Daoy (cell line): ENCODE data around the gene AOPEP. TPM values are rescaled to one million over a fixed set of nuclear protein-coding genes. Genes with fewer than 3 reads are reported as not detected.
"Not testable (repeated sequence)": the region's sequence is repeated elsewhere in the genome, so short reads cannot be mapped to it uniquely, and the experiment has no call there.

ENCODE experiments used
- DNase-seq: peaks from one replicate; pipeline ENCODE4 v3.0.0-alpha.2; 2015; ENCODE audit warnings: low read depth
- total RNA-seq: library from RNA; depleted of rRNA; stranded (reverse); fragments of >200 nt; shearing (Covaris generic); gene quantifications from 2 replicates; pipeline ENCODE4 v1.2.3, GENCODE V29; 2014

The AOPEP gene
- total RNA-seq, 1 experiment from 2014 or later, result 37.8 TPM

- no peak for DNase-seq
Measured at GRCh38 chr9:95012902-95013301, 286.4 kb downstream of the AOPEP start.

DNA sequence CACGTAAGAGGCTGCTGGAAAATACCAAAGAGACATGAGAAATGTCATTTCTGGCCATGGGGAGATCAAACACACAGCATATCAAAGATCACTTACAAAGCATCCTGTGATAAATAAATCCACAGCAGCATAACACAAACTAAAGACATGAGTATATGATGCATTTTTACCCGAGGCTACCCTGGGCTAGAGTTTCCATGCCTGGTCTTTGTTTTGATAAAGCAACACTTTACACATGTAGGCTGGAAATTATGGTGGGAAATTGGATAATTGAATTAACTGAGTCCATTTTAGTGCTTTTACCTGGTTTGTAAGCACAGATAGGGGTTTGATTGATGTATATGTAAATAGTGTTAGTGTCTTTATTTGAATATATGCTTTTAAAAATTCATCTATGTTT is 288.4 kb downstream of the AOPEP start:
- no peak for DNase-seq

- DNase-seq, result no peak
Measured at GRCh38 chr9:95015569-95015968, 289.1 kb downstream of the AOPEP start.

GRCh38 chr9:95017062-95017461 is 290.6 kb downstream of the AOPEP start:
- DNase-seq, result no peak

DNA sequence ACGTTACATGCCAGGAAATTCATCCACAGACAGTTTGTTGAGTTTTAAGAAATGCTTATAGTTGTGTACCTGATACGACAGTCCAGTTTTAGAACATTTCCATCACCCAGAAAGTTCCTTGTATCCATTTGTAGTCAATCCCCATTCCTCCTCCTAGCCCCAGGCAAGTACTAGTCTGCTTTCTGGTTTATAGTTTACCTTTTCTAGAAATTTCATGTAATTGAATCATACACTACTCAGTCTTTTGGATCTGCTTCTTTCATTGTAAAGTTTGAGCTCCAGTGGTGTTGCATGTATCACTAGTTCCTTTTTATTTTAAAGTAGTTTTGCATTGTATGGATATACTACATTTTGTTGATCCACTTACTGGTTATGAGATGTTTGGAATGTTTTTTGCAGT is 291.2 kb downstream of the AOPEP start:
- DNase-seq, result no peak

DNA sequence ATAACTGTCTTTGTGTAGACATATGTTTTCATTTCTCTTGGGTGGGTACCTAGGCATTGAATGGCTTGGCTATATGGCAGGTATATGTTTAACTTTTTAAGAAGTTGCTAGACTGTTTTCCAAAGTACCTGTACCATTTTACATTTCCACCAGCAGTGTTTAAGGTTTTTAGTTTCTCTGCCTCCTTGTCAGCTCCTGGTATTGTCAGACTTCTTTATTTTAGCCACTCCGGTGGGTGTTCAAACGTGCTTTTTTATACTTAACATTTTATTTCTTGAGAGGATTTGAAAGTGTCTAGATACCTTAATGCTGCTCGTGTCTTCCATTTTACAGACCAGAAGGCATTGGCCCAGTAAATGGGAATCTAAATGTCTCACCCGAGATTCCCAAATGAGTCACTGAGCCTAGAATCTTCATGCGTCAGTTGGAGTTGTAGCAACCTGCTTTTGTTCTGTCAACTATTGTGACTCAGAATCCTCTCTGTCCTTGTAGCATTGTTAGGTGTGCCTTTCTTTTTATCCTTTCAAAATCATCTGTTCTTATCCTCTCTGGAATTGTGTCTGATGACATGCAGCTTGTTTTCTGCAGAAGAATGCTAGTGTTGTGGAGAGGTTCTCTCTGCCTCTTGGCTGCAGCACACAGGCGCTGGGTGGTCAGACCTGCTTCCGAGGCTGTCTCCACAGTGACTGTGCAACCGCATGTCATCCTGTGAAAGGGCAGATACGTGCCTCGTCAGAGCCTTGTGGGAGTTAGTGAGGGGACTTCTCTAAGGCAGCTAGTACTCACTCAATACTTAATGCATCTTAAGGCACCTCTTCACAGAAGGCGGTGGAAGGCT is 291.8 kb downstream of the AOPEP start:
- DNase-seq, result peak; percentile 92

DNA sequence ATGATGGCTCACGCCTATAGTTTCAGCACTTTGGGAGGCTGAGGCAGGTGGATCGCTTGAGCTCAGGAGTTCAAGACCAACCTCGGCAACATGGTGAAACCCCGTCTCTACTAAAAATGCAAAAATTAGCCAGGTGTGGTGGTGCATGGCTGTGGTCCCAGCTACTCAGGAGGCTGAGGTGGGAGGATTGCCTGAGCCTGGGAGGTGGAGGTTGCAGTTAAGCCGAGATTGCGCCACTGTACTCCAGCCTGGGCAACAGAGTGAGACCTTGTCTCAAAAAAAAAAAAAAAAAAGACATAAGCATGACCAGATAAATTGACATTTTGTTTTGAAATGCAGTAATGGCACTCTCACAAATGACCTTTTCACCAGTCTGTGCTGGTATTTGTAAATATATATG is 294.1 kb downstream of the AOPEP start:
- not testable (repeated sequence) for DNase-seq

DNA sequence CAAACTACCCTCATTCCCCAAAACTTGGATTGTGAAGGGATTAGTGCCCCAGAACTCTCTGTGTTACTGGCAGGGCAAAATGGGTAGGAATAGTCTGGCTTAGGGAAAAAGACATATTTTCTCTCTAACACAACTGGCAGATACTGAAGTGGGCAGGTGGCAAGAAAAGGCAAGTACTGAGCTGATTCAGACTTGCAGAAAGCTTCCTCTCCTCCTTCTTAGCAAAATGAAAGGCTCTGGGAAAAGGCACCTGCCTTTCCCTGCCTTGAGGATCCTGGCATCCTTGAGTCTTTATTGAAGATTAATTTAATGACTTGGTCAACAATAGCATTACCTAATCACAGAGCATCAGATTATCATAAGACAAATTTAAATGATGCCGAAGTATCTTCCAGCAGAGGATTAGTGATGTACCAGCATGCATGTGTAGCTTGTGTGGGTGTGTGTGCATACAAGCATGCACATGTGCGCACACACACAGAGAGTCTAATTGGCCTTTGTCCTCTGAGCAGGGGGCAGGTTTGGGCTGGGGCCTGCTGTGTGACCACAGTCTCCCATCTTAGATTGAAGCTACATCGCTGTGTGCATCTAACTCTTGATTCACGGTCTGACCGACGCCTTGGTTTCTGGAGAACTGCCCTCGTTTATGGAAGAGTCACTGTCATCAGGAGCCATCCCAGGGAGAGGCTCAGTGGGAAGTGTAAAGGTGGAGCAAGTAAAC is 294.8 kb downstream of the AOPEP start:
- no peak for DNase-seq

DNA sequence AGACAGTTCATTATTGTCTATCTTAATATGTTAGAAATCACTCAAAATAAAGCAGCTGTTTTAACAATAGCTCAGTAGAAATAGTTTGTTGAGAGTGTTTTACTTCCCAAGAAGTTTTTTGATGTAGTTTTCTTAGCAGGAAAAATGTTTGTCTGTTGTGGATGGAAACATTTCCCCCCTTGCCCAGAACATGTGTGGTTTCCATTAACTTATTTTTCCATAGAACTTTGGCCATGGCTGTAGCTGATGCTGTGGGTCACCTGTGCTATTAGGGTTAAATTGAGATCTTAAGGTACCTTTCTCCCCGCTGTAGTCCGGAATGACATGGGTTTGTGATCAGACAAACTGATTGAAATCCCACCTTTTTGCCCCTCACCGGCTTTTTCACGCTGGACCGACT is 296.2 kb downstream of the AOPEP start:
- DNase-seq, result no peak

GRCh38 chr9:95023217-95024003 is 296.9 kb downstream of the AOPEP start:
- peak; percentile 85 for DNase-seq

DNA sequence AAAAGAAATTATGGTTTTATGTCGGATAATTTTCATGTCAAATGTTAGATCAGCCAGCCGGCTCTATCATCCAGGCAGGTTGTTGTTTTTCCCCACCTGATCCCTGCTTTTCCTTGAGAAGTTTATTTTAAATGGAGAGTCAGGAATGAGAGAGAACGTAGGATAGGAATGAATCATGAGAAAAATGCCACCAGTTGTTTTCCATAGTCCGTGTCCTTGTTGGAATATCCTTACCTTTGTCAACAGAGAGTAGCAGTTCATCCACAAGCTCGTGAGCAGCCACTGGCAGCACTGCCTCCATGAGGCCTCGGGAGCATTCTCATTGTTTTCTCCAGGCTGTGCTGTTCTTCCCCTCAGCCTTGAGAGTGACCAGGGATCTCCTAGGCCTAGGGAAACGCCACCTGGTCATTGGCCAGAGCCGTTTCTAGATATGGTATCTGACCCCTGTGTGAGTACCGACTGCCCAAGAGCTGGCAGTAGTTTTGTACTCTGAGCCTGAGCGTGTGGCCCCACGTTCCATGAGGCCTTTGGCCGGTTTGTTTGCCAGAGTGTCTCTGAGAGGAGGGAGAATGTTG is 297.7 kb downstream of the AOPEP start:
- DNase-seq, result peak; percentile 42

GRCh38 chr9:95025213-95026147 is 299.0 kb downstream of the AOPEP start:
- DNase-seq, result peak; percentile 92

DNA sequence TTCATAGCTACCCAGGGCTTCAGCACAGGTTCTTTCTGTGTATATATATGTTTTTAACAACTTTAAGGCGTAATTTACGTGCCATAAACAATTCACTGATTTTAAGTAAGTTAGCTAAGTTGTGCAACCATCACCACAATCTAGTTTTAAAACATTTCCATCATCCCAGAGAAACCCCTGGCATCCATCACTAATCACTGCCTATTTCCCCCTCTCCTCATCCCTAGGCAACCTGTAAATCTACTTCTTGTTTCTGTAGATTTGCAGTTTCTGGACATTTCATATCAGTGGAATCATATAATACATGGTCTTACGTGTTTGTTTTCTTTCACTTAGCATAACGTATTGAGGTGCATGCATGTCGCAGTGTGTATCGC is 299.6 kb downstream of the AOPEP start:
- DNase-seq, result no peak

DNA sequence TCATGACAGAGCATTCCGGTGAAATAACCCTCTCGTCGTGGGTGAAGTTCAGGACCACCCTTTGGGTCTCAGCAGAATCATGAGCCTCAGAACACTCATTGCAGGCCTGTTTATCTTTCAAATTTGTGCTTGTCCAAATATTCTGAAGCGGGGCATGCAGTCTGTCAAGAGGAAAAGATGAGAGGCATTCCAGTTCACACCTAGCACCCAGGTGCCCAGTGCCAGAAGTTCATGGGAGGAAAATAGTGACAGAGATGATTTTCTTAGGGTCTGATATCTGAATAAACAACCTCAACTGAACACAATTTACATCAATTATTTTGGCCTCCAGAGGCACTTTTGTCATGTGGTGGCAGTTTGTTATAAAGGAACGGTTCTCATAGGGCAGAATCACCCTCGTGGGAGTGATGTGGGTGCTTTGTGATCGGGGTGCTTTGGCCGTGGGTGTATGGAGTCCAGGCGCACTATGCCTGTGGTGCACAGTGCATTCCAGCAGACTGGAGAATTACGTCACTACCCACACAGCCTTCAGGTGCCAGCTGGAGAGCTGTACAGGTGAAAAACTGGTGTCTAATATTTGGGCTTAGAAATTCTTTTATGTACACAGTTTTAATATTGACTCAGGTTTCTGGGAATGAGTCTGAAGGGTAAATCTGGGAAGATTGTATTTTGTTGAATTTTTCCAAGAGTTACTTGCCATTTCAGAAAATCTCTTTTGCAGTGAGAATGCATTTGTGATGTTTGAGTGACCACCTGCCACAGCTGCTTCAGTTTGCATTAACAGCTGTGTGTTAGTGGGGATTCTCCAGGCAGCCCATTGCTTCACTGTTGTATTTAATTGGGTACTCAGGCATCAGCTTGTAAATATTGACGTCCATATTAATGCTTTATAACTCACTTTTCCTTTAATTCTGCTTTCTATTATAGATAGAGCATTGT is 301.7 kb downstream of the AOPEP start:
- no peak for DNase-seq

DNA sequence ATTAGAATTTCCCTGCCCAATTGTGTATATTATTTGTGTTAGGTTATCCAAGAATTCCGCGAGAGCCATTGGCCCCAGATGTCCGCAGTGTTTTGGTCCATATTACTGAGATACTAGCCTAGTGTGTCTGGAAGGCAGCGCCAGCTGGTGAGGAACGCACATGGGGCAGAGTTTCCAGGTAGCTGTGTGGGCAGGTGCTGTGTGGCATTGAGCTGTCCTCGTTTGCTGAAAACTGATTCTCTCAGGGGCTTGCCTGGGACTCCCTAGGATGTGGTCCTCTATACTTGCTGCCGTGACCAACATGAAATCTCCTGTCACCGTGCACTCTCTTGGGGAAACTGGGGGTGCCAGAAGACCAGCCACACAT is 302.3 kb downstream of the AOPEP start:
- DNase-seq, result no peak

- no peak for DNase-seq
Measured at GRCh38 chr9:95029288-95029687, 302.8 kb downstream of the AOPEP start.

- DNase-seq, result no peak
Measured at GRCh38 chr9:95029720-95030119, 303.2 kb downstream of the AOPEP start.

GRCh38 chr9:95030344-95030743 is 303.8 kb downstream of the AOPEP start:
- no peak for DNase-seq

DNA sequence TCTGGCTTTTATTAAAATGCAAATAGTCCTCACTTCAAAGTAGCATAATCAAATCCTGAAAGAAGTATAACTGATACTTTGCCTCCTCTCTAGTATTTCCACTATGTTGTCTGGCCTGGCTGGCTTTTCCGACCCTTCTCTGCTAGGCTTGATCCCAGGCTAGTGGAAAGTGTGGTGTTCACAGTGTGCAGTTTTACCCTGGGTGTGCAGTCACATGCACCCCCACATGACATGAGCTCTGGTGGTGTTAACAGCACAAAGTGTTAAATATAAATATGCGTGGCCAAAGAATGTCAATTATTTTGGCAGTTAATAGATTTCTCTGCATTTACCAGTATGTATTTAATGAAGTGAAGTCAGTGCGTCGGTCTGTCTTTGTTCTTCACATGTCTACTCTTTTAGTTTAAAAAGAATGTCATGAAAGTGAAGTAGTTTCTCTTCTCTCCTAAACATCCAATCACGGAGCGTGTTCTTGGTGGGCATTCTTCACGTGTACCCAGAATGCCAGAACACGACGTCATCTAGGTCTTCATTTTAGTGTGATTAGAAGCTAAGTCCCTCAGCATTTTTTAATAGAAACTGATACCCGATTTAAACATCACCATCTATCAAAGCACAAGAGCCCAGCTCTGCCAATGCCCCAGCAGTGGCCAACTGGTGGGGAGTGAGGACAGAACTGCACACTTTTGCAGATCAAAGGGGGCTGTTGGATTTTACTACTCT is 304.6 kb downstream of the AOPEP start:
- no peak for DNase-seq
